ENCODE data around the gene KSR2. TPM values are rescaled to one million over a fixed set of nuclear protein-coding genes. Genes with fewer than 3 reads are reported as not detected.

KSR2 gene
- total RNA-seq, 1 donor from 2014 or later: 0.30 TPM

DNA sequence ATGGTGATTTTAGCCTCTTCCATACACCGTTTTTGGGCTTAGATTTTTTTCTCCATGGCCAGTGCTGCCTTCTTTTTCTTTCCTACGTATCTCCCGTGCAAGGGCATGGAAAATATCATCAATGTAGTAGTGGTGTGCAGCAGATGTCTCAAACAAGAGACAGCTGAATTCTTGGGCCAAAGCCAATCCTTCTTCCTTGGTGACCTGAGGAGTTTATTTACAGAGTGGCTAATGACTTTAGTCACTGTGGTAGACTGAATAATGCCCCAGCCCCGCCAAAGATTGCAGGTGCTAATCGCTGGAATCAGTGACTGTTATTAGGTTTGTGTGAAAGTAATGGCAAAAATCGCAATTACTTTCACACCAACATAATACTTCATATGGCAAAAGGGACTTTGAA lies 371.8 kb downstream of the KSR2 start:
- Histone ChIP-seq H3K27ac (no peak overlapping the region), H3K4me1 (peaks cover 4% of the 10 kb centered on the region), H2AFZ (replicated peaks) (no peak overlapping the region), H4K20me1 (ENCODE audit: low read depth) (no peaks in the 10 kb centered on the region), H3K9ac (no peak overlapping the region), H3K4me3 (no peak overlapping the region), H3F3A (ENCODE audit: low read depth) (no peaks in the 10 kb centered on the region), H3K36me3 (no peaks in the 10 kb centered on the region), H3K4me2 (no peak overlapping the region), H3K79me2 (ENCODE audit: low read depth) (no peaks in the 10 kb centered on the region), H3K9me3 (ENCODE audit: low read depth) (no peaks in the 10 kb centered on the region), H3K27me3 (no peaks in the 10 kb centered on the region)
- DNase-seq (ENCODE audit: low spot score): no peak
- Mint-ChIP-seq H3K36me3 (no peaks in the 10 kb centered on the region), H3K27ac (no peak overlapping the region), H3K4me3 (no peak overlapping the region), H3K27me3 (ENCODE audit: insufficient read depth, low read depth) (no peaks in the 10 kb centered on the region), H3K9me3 (no peaks in the 10 kb centered on the region), H3K4me1 (no peaks in the 10 kb centered on the region)
- TF ChIP-seq EZH2phosphoT487 (IDR thresholded peaks at IDR 0.05) (no peak), EZH2 (IDR thresholded peaks at IDR 0.05) (no peak)
- TF ChIP-seq, protein P1, sequence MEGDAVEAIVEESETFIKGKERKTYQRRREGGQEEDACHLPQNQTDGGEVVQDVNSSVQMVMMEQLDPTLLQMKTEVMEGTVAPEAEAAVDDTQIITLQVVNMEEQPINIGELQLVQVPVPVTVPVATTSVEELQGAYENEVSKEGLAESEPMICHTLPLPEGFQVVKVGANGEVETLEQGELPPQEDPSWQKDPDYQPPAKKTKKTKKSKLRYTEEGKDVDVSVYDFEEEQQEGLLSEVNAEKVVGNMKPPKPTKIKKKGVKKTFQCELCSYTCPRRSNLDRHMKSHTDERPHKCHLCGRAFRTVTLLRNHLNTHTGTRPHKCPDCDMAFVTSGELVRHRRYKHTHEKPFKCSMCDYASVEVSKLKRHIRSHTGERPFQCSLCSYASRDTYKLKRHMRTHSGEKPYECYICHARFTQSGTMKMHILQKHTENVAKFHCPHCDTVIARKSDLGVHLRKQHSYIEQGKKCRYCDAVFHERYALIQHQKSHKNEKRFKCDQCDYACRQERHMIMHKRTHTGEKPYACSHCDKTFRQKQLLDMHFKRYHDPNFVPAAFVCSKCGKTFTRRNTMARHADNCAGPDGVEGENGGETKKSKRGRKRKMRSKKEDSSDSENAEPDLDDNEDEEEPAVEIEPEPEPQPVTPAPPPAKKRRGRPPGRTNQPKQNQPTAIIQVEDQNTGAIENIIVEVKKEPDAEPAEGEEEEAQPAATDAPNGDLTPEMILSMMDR (IDR thresholded peaks at IDR 0.05): no peak

DNA sequence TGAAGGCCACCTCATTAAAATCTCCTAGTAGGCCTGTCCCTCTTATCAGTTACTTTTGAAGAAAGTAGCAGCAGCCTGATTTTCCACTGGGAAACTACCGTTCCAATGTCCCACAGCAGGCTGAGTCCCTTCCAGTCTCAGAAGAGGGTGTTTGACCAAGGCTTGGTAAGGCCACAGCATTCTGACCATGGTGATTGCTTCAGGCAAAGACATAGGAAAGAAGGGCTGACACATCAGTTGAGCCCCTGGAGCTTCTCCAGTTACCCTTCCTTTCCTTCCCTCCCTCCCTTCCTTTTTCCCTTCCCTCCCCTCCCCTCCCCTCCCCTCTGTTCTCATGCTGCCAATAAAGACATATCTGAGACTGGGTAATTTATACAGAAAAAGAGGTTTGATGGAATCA lies 373.0 kb downstream of the KSR2 start:
- Histone ChIP-seq H3K4me1 (peaks cover 4% of the 10 kb centered on the region), H3K4me2 (no peak overlapping the region), H3K36me3 (no peaks in the 10 kb centered on the region), H3K9ac (no peak overlapping the region), H3K27ac (no peak overlapping the region), H3K79me2 (ENCODE audit: low read depth) (no peaks in the 10 kb centered on the region), H2AFZ (replicated peaks) (no peak overlapping the region), H3K9me3 (ENCODE audit: low read depth) (no peaks in the 10 kb centered on the region), H4K20me1 (ENCODE audit: low read depth) (no peaks in the 10 kb centered on the region), H3K4me3 (no peak overlapping the region), H3F3A (ENCODE audit: low read depth) (no peaks in the 10 kb centered on the region), H3K27me3 (no peaks in the 10 kb centered on the region)
- H3K4me1 Mint-ChIP-seq: no peaks in the 10 kb centered on the region
- H3K27me3 Mint-ChIP-seq (ENCODE audit: insufficient read depth, low read depth): no peaks in the 10 kb centered on the region
- peaks cover 4% of the 10 kb centered on the region for H3K9me3 Mint-ChIP-seq
- TF ChIP-seq EZH2 (IDR thresholded peaks at IDR 0.05): no peak
- no peak for TF ChIP-seq EZH2phosphoT487 (IDR thresholded peaks at IDR 0.05)
- TF ChIP-seq, protein P1 (IDR thresholded peaks at IDR 0.05): no peak
- no peak overlapping the region for H3K4me3 Mint-ChIP-seq
- no peaks in the 10 kb centered on the region for H3K36me3 Mint-ChIP-seq
- H3K27ac Mint-ChIP-seq: no peak overlapping the region
- no peak for DNase-seq (ENCODE audit: low spot score)

- Histone ChIP-seq H3K27me3 (no peaks in the 10 kb centered on the region), H3K79me2 (ENCODE audit: low read depth) (no peaks in the 10 kb centered on the region), H3K27ac (no peak overlapping the region), H3K4me2 (no peak overlapping the region), H3K9me3 (ENCODE audit: low read depth) (no peaks in the 10 kb centered on the region), H3K9ac (no peak overlapping the region), H3F3A (ENCODE audit: low read depth) (no peaks in the 10 kb centered on the region), H3K36me3 (no peaks in the 10 kb centered on the region), H3K4me1 (peaks cover 4% of the 10 kb centered on the region), H2AFZ (replicated peaks) (no peak overlapping the region), H4K20me1 (ENCODE audit: low read depth) (no peaks in the 10 kb centered on the region), H3K4me3 (no peak overlapping the region)
- DNase-seq (ENCODE audit: low spot score): no peak
- H3K27ac Mint-ChIP-seq: no peak overlapping the region
- no peaks in the 10 kb centered on the region for H3K36me3 Mint-ChIP-seq
- TF ChIP-seq, protein P1 (IDR thresholded peaks at IDR 0.05): no peak
- TF ChIP-seq EZH2phosphoT487 (IDR thresholded peaks at IDR 0.05) (no peak), EZH2 (IDR thresholded peaks at IDR 0.05) (no peak)
- H3K4me1 Mint-ChIP-seq: no peaks in the 10 kb centered on the region
- no peaks in the 10 kb centered on the region for H3K27me3 Mint-ChIP-seq (ENCODE audit: insufficient read depth, low read depth)
- peaks cover 4% of the 10 kb centered on the region for H3K9me3 Mint-ChIP-seq
- no peak overlapping the region for H3K4me3 Mint-ChIP-seq
Observed at GRCh38 chr12:117594481-117594880, 374.3 kb downstream of the KSR2 start.
